HEK293 (cell line): ENCODE measurements around the gene IL1R1.

Experiments
- CTCF ChIA-PET: fragments of 350-600 bp; formaldehyde crosslinking; extraction: SDS; loops from one replicate; lab custom pipeline; 2021; ENCODE audit warnings: antibody characterized with exemption; lab: Yijun Ruan, JAX
- POLR2A ChIA-PET: fragments of 300-600 bp; formaldehyde crosslinking; extraction: SDS; loops from one replicate; lab custom pipeline; 2020; ENCODE audit warnings: antibody characterized with exemption, inconsistent platforms; lab: Yijun Ruan, JAX
- H3K27ac ChIP-seq: fragments of 200-500 bp; sonication (Bioruptor generic); 2 replicates; pipeline ENCODE4 v1.5.1; 2014; ENCODE audit warnings: low read depth, low read length, control low read depth, inconsistent platforms; ENCODE audit errors: extremely low read depth
- H3K36me3 ChIP-seq, 2 experiments: fragments of 200-500 bp in 1 of 2; sonication (Bioruptor generic) in 1 of 2; 1 replicate in 1 of 2; 2 replicates in 1 of 2; pipeline ENCODE4 v1.5.1; 2014 to 2017; ENCODE audit warnings: inconsistent platforms in 2 of 2, low read length in 2 of 2; ENCODE audit not compliant: control insufficient read depth in 2 of 2, insufficient read depth in 1 of 2
- H3K4me1 ChIP-seq: fragments of 200-500 bp; sonication (Bioruptor generic); 2 replicates; pipeline ENCODE4 v1.5.1; 2014; ENCODE audit warnings: mild to moderate bottlenecking, low read length, inconsistent platforms; ENCODE audit not compliant: control insufficient read depth, insufficient read depth
- H3K4me3 ChIP-seq: 2 replicates; pipeline ENCODE4 v1.5.1; 2011; ENCODE audit warnings: low read depth, mild to moderate bottlenecking, control low read depth, low read length, moderate library complexity
- H3K9me3 ChIP-seq: fragments of 200-500 bp; sonication (Bioruptor generic); 2 replicates; pipeline ENCODE4 v1.5.1; 2014; ENCODE audit warnings: low read depth, low read length, inconsistent platforms; ENCODE audit not compliant: control insufficient read depth, insufficient read depth
- BCL11A ChIP-seq: fragments of 450-650 bp; formaldehyde crosslinking; IDR thresholded peaks from 2 replicates; pipeline ENCODE4 v1.5.1; 2016; ENCODE audit warnings: low read depth, missing biosample characterization, missing genetic modification characterization
- INSM2 ChIP-seq: fragments of 450-650 bp; formaldehyde crosslinking; IDR thresholded peaks from 2 replicates; pipeline ENCODE4 v1.5.1; 2016; ENCODE audit warnings: missing biosample characterization, missing genetic modification characterization
- REPIN1 ChIP-seq: fragments of 450-650 bp; formaldehyde crosslinking; IDR thresholded peaks from 2 replicates; pipeline ENCODE4 v1.5.1; 2017; ENCODE audit warnings: missing biosample characterization, missing genetic modification characterization, low read depth
- YY2 ChIP-seq: fragments of 450-650 bp; formaldehyde crosslinking; IDR thresholded peaks from 2 replicates; pipeline ENCODE4 v1.5.1; 2016; ENCODE audit warnings: missing biosample characterization, missing genetic modification characterization
- ZBTB1 ChIP-seq: fragments of 450-650 bp; formaldehyde crosslinking; IDR thresholded peaks from 2 replicates; pipeline ENCODE4 v1.5.1; 2016; ENCODE audit warnings: missing biosample characterization, missing genetic modification characterization
- ZBTB11 ChIP-seq: fragments of 450-650 bp; formaldehyde crosslinking; conservative IDR thresholded peaks from 2 replicates; pipeline ENCODE4 v1.5.1; 2016; ENCODE audit warnings: low read depth, missing biosample characterization, missing genetic modification characterization
- ZBTB26 ChIP-seq: fragments of 450-650 bp; formaldehyde crosslinking; optimal IDR thresholded peaks from 2 replicates; pipeline ENCODE3; 2016; ENCODE audit warnings: missing biosample characterization, mild to moderate bottlenecking, missing genetic modification characterization
- ZEB2 ChIP-seq: fragments of 450-650 bp; formaldehyde crosslinking; IDR thresholded peaks from 2 replicates; pipeline ENCODE4 v1.5.1; 2016; ENCODE audit warnings: missing biosample characterization, missing genetic modification characterization
- ZFP41 ChIP-seq: fragments of 450-650 bp; formaldehyde crosslinking; IDR thresholded peaks from 2 replicates; pipeline ENCODE4 v1.5.1; 2016; ENCODE audit warnings: missing biosample characterization, missing genetic modification characterization, borderline replicate concordance
- ZNF239 ChIP-seq: fragments of 450-650 bp; formaldehyde crosslinking; IDR thresholded peaks from 2 replicates; pipeline ENCODE4 v1.5.1; 2016; ENCODE audit warnings: missing biosample characterization, missing genetic modification characterization
- ZNF266 ChIP-seq: fragments of 450-650 bp; formaldehyde crosslinking; IDR thresholded peaks from 2 replicates; pipeline ENCODE4 v1.5.1; 2016; ENCODE audit warnings: missing biosample characterization, missing genetic modification characterization, low read depth
- ZNF530 ChIP-seq: fragments of 450-650 bp; formaldehyde crosslinking; IDR thresholded peaks from 2 replicates; pipeline ENCODE4 v1.5.1; 2016; ENCODE audit warnings: low read depth, missing biosample characterization, missing genetic modification characterization
- ZNF561 ChIP-seq: fragments of 450-650 bp; IDR thresholded peaks from 2 replicates; pipeline ENCODE4 v1.5.1; 2018; ENCODE audit warnings: missing biosample characterization, missing genetic modification characterization, borderline replicate concordance
- ZNF621 ChIP-seq: fragments of 450-650 bp; formaldehyde crosslinking; IDR thresholded peaks from 2 replicates; pipeline ENCODE4 v1.5.1; 2017; ENCODE audit warnings: missing biosample characterization, missing genetic modification characterization
- ZNF654 ChIP-seq: fragments of 450-650 bp; formaldehyde crosslinking; IDR thresholded peaks from 2 replicates; pipeline ENCODE4 v1.5.1; 2016; ENCODE audit warnings: low read depth, missing biosample characterization, missing genetic modification characterization
- ZNF660 ChIP-seq: fragments of 450-650 bp; IDR thresholded peaks from 2 replicates; pipeline ENCODE4 v1.5.1; 2018; ENCODE audit warnings: missing biosample characterization, mild to moderate bottlenecking, missing genetic modification characterization
- ZNF76 ChIP-seq: fragments of 450-650 bp; formaldehyde crosslinking; IDR thresholded peaks from 2 replicates; pipeline ENCODE4; 2016; ENCODE audit warnings: low read depth, missing biosample characterization, missing genetic modification characterization, borderline replicate concordance
- TF ChIP-seq, protein P1 (sequence below): fragments of 450-650 bp; formaldehyde crosslinking; IDR thresholded peaks from 2 replicates; pipeline ENCODE4 v1.5.1; 2016; ENCODE audit warnings: missing biosample characterization, missing genetic modification characterization
- TF ChIP-seq, protein P2 (sequence below): fragments of 450-650 bp; formaldehyde crosslinking; IDR thresholded peaks from 2 replicates; pipeline ENCODE4 v1.5.1; 2016; ENCODE audit warnings: missing biosample characterization, missing genetic modification characterization
- TF ChIP-seq, protein P3 (sequence below): fragments of 450-650 bp; formaldehyde crosslinking; IDR thresholded peaks from 2 replicates; pipeline ENCODE4 v1.5.1; 2016; ENCODE audit warnings: missing biosample characterization, missing genetic modification characterization, borderline replicate concordance

Gene IL1R1

DNA sequence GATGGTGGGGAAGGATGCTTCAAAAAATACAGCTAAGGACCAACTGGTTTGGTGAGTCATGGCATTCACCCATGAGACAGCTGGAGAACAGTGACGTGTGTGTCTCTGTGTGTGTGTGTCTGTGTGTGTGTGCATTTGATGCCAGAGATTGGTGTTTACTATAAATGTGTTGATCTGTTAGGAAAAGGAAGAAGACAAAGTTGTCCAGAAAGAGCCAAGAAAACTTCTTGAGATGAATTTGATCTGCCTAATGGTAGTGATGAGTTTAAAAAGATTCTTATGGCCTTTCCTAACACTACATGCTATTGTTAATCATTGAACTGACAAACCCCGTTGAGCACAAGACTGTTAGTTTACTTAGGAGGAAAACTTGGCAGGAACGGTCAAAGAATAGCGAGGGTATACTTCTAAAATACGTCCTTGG, 36.4 kb upstream of the IL1R1 start:
- Histone ChIP-seq H3K4me3 (no peak overlapping the region), H3K9me3 (no peaks in the 10 kb centered on the region), H3K36me3 (no peaks in the 10 kb centered on the region), H3K4me1 (no peaks in the 10 kb centered on the region), H3K27ac (no peak overlapping the region)
- CTCF ChIA-PET = interaction anchor here (0.8 to 1.6 kb wide), 3 partner anchors 85 to 182 kb away, joined by 3 to 4 read pairs (median 4); no protein-coding TSS in a partner anchor
- POLR2A ChIA-PET = no interaction called here
- TF ChIP-seq ZNF239 (tag by site-specific recombination) (no peak), ZBTB11 (tag by site-specific recombination) (no peak), ZBTB1 (tag by site-specific recombination) (no peak), ZNF266 (tag by site-specific recombination) (no peak), ZNF621 (tag by site-specific recombination) (no peak), BCL11A (tag by site-specific recombination) (no peak), ZBTB26 (tag by site-specific recombination) (no peak), REPIN1 (no peak), ZNF530 (tag by site-specific recombination) (no peak), ZFP41 (tag by site-specific recombination) (no peak), ZNF654 (no peak), ZNF76 (tag by site-specific recombination) (no peak), ZEB2 (tag by site-specific recombination) (no peak), INSM2 (tag by site-specific recombination) (no peak), YY2 (tag by site-specific recombination) (no peak), ZNF660 (tag by site-specific recombination) (no peak), ZNF561 (tag by site-specific recombination) (no peak)
- TF ChIP-seq, protein P1, sequence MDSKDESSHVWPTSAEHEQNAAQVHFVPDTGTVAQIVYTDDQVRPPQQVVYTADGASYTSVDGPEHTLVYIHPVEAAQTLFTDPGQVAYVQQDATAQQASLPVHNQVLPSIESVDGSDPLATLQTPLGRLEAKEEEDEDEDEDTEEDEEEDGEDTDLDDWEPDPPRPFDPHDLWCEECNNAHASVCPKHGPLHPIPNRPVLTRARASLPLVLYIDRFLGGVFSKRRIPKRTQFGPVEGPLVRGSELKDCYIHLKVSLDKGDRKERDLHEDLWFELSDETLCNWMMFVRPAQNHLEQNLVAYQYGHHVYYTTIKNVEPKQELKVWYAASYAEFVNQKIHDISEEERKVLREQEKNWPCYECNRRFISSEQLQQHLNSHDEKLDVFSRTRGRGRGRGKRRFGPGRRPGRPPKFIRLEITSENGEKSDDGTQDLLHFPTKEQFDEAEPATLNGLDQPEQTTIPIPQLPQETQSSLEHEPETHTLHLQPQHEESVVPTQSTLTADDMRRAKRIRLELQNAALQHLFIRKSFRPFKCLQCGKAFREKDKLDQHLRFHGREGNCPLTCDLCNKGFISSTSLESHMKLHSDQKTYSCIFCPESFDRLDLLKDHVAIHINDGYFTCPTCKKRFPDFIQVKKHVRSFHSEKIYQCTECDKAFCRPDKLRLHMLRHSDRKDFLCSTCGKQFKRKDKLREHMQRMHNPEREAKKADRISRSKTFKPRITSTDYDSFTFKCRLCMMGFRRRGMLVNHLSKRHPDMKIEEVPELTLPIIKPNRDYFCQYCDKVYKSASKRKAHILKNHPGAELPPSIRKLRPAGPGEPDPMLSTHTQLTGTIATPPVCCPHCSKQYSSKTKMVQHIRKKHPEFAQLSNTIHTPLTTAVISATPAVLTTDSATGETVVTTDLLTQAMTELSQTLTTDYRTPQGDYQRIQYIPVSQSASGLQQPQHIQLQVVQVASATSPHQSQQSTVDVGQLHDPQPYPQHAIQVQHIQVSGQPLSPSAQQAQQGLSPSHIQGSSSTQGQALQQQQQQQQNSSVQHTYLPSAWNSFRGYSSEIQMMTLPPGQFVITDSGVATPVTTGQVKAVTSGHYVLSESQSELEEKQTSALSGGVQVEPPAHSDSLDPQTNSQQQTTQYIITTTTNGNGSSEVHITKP (tag by site-specific recombination) = no peak
- TF ChIP-seq, protein P2, sequence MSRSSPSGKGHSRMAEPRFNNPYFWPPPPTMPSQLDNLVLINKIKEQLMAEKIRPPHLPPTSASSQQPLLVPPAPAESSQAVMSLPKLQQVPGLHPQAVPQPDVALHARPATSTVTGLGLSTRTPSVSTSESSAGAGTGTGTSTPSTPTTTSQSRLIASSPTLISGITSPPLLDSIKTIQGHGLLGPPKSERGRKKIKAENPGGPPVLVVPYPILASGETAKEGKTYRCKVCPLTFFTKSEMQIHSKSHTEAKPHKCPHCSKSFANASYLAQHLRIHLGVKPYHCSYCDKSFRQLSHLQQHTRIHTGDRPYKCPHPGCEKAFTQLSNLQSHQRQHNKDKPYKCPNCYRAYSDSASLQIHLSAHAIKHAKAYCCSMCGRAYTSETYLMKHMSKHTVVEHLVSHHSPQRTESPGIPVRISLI (tag by site-specific recombination) = no peak
- TF ChIP-seq, protein P3, sequence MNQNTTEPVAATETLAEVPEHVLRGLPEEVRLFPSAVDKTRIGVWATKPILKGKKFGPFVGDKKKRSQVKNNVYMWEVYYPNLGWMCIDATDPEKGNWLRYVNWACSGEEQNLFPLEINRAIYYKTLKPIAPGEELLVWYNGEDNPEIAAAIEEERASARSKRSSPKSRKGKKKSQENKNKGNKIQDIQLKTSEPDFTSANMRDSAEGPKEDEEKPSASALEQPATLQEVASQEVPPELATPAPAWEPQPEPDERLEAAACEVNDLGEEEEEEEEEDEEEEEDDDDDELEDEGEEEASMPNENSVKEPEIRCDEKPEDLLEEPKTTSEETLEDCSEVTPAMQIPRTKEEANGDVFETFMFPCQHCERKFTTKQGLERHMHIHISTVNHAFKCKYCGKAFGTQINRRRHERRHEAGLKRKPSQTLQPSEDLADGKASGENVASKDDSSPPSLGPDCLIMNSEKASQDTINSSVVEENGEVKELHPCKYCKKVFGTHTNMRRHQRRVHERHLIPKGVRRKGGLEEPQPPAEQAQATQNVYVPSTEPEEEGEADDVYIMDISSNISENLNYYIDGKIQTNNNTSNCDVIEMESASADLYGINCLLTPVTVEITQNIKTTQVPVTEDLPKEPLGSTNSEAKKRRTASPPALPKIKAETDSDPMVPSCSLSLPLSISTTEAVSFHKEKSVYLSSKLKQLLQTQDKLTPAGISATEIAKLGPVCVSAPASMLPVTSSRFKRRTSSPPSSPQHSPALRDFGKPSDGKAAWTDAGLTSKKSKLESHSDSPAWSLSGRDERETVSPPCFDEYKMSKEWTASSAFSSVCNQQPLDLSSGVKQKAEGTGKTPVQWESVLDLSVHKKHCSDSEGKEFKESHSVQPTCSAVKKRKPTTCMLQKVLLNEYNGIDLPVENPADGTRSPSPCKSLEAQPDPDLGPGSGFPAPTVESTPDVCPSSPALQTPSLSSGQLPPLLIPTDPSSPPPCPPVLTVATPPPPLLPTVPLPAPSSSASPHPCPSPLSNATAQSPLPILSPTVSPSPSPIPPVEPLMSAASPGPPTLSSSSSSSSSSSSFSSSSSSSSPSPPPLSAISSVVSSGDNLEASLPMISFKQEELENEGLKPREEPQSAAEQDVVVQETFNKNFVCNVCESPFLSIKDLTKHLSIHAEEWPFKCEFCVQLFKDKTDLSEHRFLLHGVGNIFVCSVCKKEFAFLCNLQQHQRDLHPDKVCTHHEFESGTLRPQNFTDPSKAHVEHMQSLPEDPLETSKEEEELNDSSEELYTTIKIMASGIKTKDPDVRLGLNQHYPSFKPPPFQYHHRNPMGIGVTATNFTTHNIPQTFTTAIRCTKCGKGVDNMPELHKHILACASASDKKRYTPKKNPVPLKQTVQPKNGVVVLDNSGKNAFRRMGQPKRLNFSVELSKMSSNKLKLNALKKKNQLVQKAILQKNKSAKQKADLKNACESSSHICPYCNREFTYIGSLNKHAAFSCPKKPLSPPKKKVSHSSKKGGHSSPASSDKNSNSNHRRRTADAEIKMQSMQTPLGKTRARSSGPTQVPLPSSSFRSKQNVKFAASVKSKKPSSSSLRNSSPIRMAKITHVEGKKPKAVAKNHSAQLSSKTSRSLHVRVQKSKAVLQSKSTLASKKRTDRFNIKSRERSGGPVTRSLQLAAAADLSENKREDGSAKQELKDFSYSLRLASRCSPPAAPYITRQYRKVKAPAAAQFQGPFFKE (tag by site-specific recombination) = no peak
